GM12864 (cell line): Measurements from ENCODE around the gene PCDHGB1.
"Not testable (repeated sequence)": the region's sequence is repeated elsewhere in the genome, so short reads cannot be mapped to it uniquely, and the experiment has no call there.

ENCODE experiments used
- DNase-seq: peaks from one replicate; pipeline ENCODE4 v3.0.0-alpha.2; 2011; ENCODE audit warnings: low read depth
- H3K4me3 ChIP-seq: 2 replicates; pipeline ENCODE4 v1.5.1; 2011; ENCODE audit warnings: mild to moderate bottlenecking, low read depth, low read length, control low read depth
- TF ChIP-seq, protein P1 (sequence below): IDR thresholded peaks from 2 replicates; pipeline ENCODE4 v1.5.1; 2011; ENCODE audit warnings: low read depth, mild to moderate bottlenecking, moderate library complexity, low read length, control low read depth, inconsistent platforms; ENCODE audit errors: missing control alignments

The PCDHGB1 gene

DNA sequence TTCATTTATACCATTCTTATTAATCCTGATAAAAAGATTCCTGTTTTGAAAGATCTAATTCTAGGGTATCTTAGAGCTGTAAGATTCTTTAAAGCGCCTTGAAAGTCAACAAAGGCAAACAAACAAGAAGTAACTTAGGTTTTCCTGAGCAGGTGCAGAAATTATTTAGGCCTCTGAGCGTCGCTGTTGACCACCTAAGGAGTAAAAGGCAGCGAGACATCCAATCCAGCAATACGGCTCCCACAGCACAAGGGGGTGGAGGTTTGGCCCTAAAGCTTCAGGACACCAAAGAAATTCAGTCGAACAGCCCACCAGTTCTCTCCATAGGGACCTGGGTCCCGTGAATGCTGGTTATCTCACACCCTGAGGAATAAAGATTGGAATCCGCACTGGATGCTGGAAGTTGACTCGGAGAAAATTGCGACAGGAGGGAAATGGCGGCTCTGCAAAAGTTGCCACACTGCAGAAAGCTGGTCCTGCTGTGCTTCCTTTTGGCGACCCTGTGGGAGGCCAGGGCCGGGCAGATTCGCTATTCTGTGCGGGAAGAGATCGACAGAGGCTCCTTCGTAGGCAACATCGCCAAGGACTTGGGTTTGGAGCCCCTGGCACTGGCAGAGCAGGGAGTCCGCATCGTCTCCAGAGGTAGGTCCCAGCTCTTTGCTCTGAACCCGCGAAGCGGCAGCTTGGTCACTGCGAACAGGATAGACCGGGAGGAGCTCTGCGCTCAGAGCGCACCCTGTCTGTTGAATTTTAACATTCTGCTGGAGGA is 11.2 kb upstream of the PCDHGB1 start, which contains the start of gene PCDHGA2:
Gene PCDHGA2 (plus strand): TSS at position 223 of the 769 bp plus-strand sequence.
- no peak for DNase-seq
- TF ChIP-seq, protein P1, sequence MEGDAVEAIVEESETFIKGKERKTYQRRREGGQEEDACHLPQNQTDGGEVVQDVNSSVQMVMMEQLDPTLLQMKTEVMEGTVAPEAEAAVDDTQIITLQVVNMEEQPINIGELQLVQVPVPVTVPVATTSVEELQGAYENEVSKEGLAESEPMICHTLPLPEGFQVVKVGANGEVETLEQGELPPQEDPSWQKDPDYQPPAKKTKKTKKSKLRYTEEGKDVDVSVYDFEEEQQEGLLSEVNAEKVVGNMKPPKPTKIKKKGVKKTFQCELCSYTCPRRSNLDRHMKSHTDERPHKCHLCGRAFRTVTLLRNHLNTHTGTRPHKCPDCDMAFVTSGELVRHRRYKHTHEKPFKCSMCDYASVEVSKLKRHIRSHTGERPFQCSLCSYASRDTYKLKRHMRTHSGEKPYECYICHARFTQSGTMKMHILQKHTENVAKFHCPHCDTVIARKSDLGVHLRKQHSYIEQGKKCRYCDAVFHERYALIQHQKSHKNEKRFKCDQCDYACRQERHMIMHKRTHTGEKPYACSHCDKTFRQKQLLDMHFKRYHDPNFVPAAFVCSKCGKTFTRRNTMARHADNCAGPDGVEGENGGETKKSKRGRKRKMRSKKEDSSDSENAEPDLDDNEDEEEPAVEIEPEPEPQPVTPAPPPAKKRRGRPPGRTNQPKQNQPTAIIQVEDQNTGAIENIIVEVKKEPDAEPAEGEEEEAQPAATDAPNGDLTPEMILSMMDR = peak; percentile 48
- H3K4me3 ChIP-seq = no peak within 1 kb of the TSS

DNA sequence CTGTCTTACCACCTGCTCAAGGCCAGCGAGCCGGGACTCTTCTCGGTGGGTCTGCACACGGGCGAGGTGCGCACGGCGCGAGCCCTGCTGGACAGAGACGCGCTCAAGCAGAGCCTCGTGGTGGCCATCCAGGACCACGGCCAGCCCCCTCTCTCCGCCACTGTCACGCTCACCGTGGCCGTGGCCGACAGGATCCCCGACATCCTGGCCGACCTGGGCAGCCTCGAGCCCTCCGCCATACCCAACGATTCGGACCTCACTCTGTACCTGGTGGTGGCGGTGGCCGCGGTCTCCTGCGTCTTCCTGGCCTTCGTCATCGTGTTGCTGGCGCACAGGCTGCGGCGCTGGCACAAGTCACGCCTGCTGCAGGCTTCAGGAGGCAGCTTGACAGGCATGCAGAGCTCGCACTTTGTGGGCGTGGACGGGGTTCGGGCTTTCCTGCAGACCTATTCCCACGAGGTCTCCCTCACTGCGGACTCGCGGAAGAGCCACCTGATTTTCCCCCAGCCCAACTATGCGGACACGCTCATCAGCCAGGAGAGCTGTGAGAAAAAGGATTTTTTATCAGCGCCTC is 9.0 kb upstream of the PCDHGB1 start:
- not testable (repeated sequence) for DNase-seq, H3K4me3 ChIP-seq

DNA sequence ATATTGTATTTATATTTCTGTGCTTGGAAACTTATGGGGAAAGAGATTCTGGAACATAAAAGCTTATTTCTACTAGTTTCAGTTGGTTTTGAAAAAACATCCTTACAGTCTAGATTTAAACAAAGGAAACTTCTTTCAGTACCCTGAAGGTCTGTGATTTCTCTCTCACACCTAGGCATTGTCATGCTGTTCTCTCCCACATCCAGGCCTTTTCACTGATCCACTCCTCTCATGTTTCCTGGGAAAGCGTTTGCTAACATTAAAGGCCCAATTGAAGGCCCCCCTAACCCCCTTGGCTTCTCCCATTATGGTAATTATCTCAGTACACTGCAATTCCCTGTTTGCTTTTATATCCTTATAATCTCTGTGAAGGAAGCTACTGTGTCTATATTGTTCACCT is 7.1 kb upstream of the PCDHGB1 start:
- no peak overlapping the region for H3K4me3 ChIP-seq
- DNase-seq = no peak
- TF ChIP-seq, protein P1 = no peak

DNA sequence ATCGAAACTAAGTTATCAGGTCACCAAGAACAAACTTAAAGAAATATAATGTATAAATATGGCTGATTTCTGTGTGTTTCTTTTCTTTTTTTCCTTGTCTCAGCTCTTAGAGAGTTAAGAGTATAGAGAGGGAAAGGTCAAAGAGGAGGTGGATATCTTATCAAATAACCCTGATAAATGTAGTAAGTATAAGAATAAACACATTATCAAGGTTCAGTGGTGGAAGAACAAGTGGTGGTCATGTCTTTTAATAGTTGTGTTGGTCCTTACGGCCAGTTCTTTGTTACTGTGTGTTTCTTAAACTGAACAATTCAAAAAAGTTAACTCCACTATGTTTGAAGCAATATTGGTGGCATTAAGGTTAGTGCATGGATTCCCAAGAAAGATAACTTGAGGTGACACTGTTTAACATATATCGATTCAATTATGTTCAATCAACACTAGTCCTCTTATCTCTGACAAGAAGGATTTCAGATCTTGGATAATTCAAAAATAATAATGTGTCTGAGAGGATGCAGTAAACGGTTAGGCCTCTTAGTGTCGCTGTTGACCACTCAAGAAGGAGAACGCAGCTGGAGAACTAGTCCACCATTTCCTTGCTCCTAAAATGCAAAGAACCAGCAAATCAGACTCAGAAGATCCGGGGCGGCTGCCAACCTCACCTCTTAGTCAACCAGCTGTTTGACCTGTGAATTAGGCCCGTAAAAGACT is 6.5 kb upstream of the PCDHGB1 start, which contains the start of gene PCDHGA3:
Gene PCDHGA3 (plus strand): TSS at position 588 of the 711 bp plus-strand sequence. CDS start 205 bp downstream, outside the sequence.
- TF ChIP-seq, protein P1 = peak; percentile 6
- DNase-seq = no peak
- no peak within 1 kb of the TSS for H3K4me3 ChIP-seq

DNA sequence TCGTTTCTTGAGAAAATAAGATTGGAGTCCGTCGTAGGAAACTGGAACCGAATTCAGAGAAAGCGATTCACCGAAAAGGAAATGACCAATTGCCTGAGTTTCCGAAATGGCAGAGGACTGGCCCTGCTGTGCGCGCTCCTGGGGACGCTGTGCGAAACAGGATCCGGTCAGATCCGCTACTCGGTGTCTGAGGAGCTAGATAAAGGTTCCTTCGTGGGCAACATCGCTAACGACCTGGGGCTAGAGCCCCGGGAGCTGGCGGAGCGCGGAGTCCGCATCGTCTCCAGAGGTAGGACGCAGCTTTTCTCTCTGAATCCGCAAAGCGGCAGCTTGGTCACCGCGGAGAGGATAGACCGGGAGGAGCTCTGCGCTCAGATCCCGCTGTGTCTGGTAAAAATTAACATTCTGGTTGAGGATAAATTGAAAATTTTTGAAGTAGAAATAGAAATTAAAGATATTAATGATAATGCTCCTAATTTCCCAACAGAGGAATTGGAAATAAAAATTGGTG is 5.9 kb upstream of the PCDHGB1 start:
- TF ChIP-seq, protein P1 = no peak
- DNase-seq = no peak
- H3K4me3 ChIP-seq = no peak overlapping the region

DNA sequence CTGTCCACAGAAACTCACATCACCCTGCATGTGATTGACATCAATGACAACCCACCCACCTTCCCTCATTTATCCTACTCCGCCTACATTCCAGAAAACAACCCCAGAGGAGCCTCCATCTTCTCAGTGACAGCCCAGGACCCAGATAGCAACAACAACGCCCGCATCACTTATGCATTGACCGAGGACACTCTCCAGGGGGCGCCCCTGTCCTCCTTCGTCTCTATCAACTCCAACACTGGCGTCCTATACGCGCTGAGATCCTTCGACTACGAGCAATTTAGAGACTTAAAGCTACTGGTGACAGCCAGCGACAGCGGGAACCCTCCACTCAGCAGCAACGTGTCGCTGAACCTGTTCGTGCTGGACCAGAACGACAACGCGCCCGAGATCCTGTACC is 4.6 kb upstream of the PCDHGB1 start:
- TF ChIP-seq, protein P1 = peak; percentile 7
- no peak overlapping the region for H3K4me3 ChIP-seq
- no peak for DNase-seq

DNA sequence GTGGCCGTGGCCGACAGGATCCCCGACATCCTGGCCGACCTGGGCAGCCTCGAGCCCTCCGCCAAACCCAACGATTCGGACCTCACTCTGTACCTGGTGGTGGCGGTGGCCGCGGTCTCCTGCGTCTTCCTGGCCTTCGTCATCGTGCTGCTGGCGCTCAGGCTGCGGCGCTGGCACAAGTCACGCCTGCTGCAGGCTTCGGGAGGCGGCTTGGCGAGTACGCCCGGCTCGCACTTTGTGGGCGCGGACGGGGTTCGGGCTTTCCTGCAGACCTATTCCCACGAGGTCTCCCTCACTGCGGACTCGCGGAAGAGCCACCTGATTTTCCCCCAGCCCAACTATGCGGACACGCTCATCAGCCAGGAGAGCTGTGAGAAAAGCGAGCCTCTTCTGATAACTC is 3.9 kb upstream of the PCDHGB1 start:
- not testable (repeated sequence) for DNase-seq, H3K4me3 ChIP-seq
